Mesenchymal stem cell (in vitro differentiated cells and primary cell): ENCODE results near the gene KCTD11.

Experiments used
- DNase-seq: peaks from one replicate; pipeline ENCODE4 v3.0.0-alpha.2; 2013
- H2AFZ ChIP-seq: one replicate; pipeline ENCODE4 v1.6.1; 2013; ENCODE audit warnings: low read depth, mild to moderate bottlenecking, control low read depth, inconsistent platforms, low read length, moderate library complexity
- H2AK5ac ChIP-seq: 2 replicates; pipeline ENCODE4 v1.6.1; 2013; ENCODE audit warnings: low read length, moderate library complexity, mild to moderate bottlenecking, inconsistent platforms; ENCODE audit not compliant: severe bottlenecking
- H2BK120ac ChIP-seq: one replicate; pipeline ENCODE4 v1.6.1; 2013; ENCODE audit warnings: low read depth, mild to moderate bottlenecking, inconsistent platforms, low read length, moderate library complexity
- H2BK12ac ChIP-seq, 2 experiments: one replicate each; pipeline ENCODE4 v1.6.1; 2013; ENCODE audit warnings: inconsistent platforms in 2 of 2, low read length in 2 of 2, mild to moderate bottlenecking in 2 of 2, moderate library complexity in 2 of 2, control low read depth in 1 of 2
- H2BK15ac ChIP-seq: one replicate; pipeline ENCODE4 v1.6.1; 2013; ENCODE audit warnings: mild to moderate bottlenecking, low read depth, inconsistent platforms; ENCODE audit not compliant: poor library complexity, severe bottlenecking
- H2BK5ac ChIP-seq: 2 replicates; pipeline ENCODE4 v1.6.1; 2013; ENCODE audit warnings: low read depth, mild to moderate bottlenecking, low read length, control low read depth, inconsistent platforms; ENCODE audit not compliant: poor library complexity, severe bottlenecking
- H3K14ac ChIP-seq, 2 experiments: one replicate each; pipeline ENCODE4 v1.6.1; 2013; ENCODE audit warnings: inconsistent platforms in 2 of 2, low read length in 2 of 2, control low read depth in 1 of 2, mild to moderate bottlenecking in 1 of 2, moderate library complexity in 1 of 2
- H3K18ac ChIP-seq, 2 experiments: one replicate each; pipeline ENCODE4 v1.6.1; 2013; ENCODE audit warnings: inconsistent platforms in 2 of 2, low read length in 2 of 2, control low read depth in 1 of 2, low read depth in 1 of 2, mild to moderate bottlenecking in 1 of 2
- H3K23ac ChIP-seq, 2 experiments: one replicate each; pipeline ENCODE4 v1.6.1; 2013; ENCODE audit warnings: inconsistent platforms in 2 of 2, low read length in 2 of 2, mild to moderate bottlenecking in 2 of 2, moderate library complexity in 2 of 2, control low read depth in 1 of 2
- H3K27ac ChIP-seq: 2 replicates; pipeline ENCODE4 v1.5.1; 2013; ENCODE audit warnings: mild to moderate bottlenecking, moderate library complexity, low read length, control low read depth, inconsistent platforms; ENCODE audit not compliant: poor library complexity, severe bottlenecking
- H3K27me3 ChIP-seq, 2 experiments: 2 replicates each; pipeline versions ENCODE4 v1.6.1 to v1.7.0; 2013; ENCODE audit warnings: low read length in 2 of 2, mild to moderate bottlenecking in 2 of 2, moderate library complexity in 2 of 2, control low read depth in 1 of 2, inconsistent platforms in 1 of 2; ENCODE audit not compliant: control insufficient read depth in 1 of 2, insufficient read depth in 1 of 2
- H3K36me3 ChIP-seq, 2 experiments: 2 replicates each; pipeline versions ENCODE4 v1.6.1 to v1.7.0; 2013; ENCODE audit warnings: low read length in 2 of 2, control low read depth in 1 of 2, inconsistent platforms in 1 of 2, low read depth in 1 of 2, mild to moderate bottlenecking in 1 of 2; ENCODE audit not compliant: insufficient read depth in 2 of 2, control insufficient read depth in 1 of 2
- H3K4ac ChIP-seq, 2 experiments: one replicate each; pipeline ENCODE4 v1.6.1; 2013; ENCODE audit warnings: inconsistent platforms in 2 of 2, low read length in 2 of 2, mild to moderate bottlenecking in 2 of 2, moderate library complexity in 2 of 2, control low read depth in 1 of 2, low read depth in 1 of 2
- H3K4me1 ChIP-seq: 2 replicates; pipeline ENCODE4 v1.6.1; 2013; ENCODE audit warnings: low read depth, low read length, control low read depth; ENCODE audit not compliant: control insufficient read depth, insufficient read depth
- H3K4me2 ChIP-seq: 2 replicates; pipeline ENCODE4 v1.6.1; 2013; ENCODE audit warnings: low read length, mild to moderate bottlenecking, inconsistent platforms; ENCODE audit not compliant: poor library complexity, severe bottlenecking
- H3K4me3 ChIP-seq, 2 experiments: 2 replicates each; pipeline versions ENCODE4 v1.5.1 to v1.7.0; 2013; ENCODE audit warnings: low read length in 2 of 2, mild to moderate bottlenecking in 2 of 2, control low read depth in 1 of 2, low read depth in 1 of 2; ENCODE audit not compliant: insufficient read depth in 1 of 2
- H3K79me1 ChIP-seq: replicated peaks from 2 replicates; pipeline ENCODE4 v1.6.1; 2013; ENCODE audit warnings: mild to moderate bottlenecking, control low read depth, low read length, inconsistent platforms; ENCODE audit not compliant: poor library complexity, severe bottlenecking
- H3K9ac ChIP-seq: 2 replicates; pipeline ENCODE4 v1.7.0; 2013; ENCODE audit warnings: mild to moderate bottlenecking, low read length, moderate library complexity
- H3K9me3 ChIP-seq: 2 replicates; pipeline ENCODE4 v1.7.0; 2013; ENCODE audit warnings: mild to moderate bottlenecking, low read length; ENCODE audit not compliant: control insufficient read depth
- H4K8ac ChIP-seq: one replicate; pipeline ENCODE4 v1.6.1; 2013; ENCODE audit warnings: inconsistent platforms, mild to moderate bottlenecking, low read length, moderate library complexity
- H4K91ac ChIP-seq: one replicate; pipeline ENCODE4 v1.6.1; 2013; ENCODE audit warnings: mild to moderate bottlenecking, low read length, inconsistent platforms
- WGBS: methylation state at CpG from one replicate; pipeline ENCODE4 v1.1.7; 2013; ENCODE audit warnings: mixed read lengths; 5-methylcytosine and 5-hydroxymethylcytosine counted together

KCTD11 gene

GRCh38 chr17:7329374-7329996 lies 22.5 kb upstream of the KCTD11 start:
- Histone ChIP-seq H3K4me2 (peak overlapping the region; percentile 97), H2BK120ac (no peak overlapping the region), H3K9ac (peak overlapping the region; percentile 93), H3K79me1 (peaks cover 28% of the 10 kb centered on the region), H2AK5ac (no peak overlapping the region), H3K14ac (no peak overlapping the region), H3K27me3 (peaks cover under 1 to 1% of the 10 kb centered on the region in 2 experiments), H4K8ac (peak overlapping the region; percentile 64), H3K27ac (peak overlapping the region; percentile 88), H3K36me3 (peaks cover 22 to 26% of the 10 kb centered on the region in 2 experiments), H3K4me3 (peak overlapping the region; percentile 76 to 100), H3K9me3 (no peaks in the 10 kb centered on the region), H2BK12ac (peak overlapping the region in 1 of 2 experiments; percentile 75), H3K18ac (peak overlapping the region; percentile 64 to 91), H2BK5ac (peak overlapping the region; percentile 48), H3K23ac (no peak overlapping the region), H2BK15ac (peak overlapping the region; percentile 50), H3K4me1 (peaks cover 19% of the 10 kb centered on the region), H3K4ac (peak overlapping the region in 1 of 2 experiments; percentile 81), H4K91ac (peak overlapping the region; percentile 91), H2AFZ (peak overlapping the region; percentile 79)
- under 1% methylated on average over 43 of the region's 43 CpGs for WGBS
- peak; percentile 99 for DNase-seq

DNA sequence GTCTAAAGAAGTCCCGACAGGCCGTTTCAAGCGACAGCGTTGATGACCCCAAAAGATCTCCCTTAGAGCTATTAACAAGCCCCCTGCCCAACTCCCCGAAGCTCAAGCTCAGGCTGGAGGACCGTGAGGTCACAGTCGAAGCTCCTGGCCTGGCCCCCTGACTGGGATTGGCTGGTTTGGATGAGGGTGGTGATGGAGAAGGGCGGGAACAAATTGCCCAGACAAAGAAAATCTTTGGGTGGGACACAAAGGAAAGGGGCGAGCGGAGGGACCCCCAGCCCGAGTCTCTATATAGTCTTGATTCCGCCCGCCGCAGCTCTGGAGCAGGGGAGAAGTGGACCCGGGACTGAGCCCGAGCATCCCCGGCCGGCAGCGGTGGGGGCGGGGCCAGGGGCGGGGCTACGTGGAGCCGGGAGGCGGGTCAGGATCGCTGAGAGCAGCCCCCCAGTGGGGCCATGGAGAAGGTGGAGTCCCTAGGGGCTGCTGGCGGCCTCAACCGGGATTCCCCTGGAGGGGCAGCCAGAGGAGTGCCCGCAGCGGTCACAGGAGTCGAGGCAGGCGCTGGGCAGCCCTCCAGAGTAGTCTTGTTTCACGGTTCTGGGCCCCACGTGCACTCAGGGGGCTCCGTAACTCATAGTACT lies 21.8 kb upstream of the KCTD11 start:
- Histone ChIP-seq H3K27me3 (peaks cover 6 to 8% of the 10 kb centered on the region in 2 experiments), H3K4ac (peak overlapping the region; percentile 15 to 76), H3K9me3 (no peaks in the 10 kb centered on the region), H4K8ac (peak overlapping the region; percentile 64), H3K27ac (peak overlapping the region; percentile 88), H3K9ac (peak overlapping the region; percentile 93), H4K91ac (peak overlapping the region; percentile 25), H3K4me3 (peak overlapping the region; percentile 76 to 100), H2BK5ac (no peak overlapping the region), H3K18ac (peak overlapping the region; percentile 46 to 64), H3K4me1 (peaks cover 19% of the 10 kb centered on the region), H2BK12ac (peak overlapping the region in 1 of 2 experiments; percentile 57), H3K4me2 (peak overlapping the region; percentile 97), H3K14ac (no peak overlapping the region), H3K79me1 (peaks cover 24% of the 10 kb centered on the region), H2AK5ac (no peak overlapping the region), H3K23ac (no peak overlapping the region), H2BK120ac (no peak overlapping the region), H3K36me3 (peaks cover 17 to 20% of the 10 kb centered on the region in 2 experiments), H2BK15ac (peak overlapping the region; percentile 26), H2AFZ (peak overlapping the region; percentile 79)
- DNase-seq: peak; percentile 93
- 5% methylated on average over 34 of the region's 34 CpGs for WGBS

DNA sequence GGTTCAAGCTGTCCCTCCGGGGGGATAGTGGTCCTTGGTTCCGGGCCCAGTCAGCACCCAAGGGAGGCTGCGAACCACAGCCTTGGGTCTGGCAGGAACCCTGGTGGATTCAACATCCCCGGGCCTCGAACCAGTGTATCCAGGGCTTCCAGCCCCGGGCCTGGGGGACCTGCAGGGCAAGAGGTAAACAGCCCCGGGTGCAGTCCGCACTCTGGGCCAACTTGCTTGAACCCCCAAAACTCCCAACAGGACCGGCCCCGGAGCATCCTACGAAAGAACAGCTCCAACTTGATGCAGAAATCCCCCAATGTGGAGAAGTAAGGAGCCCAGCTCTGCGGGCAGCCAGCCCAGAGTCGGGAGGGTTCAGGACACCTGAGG lies 21.3 kb upstream of the KCTD11 start:
- peak overlapping the region in 1 of 2 experiments; percentile 57 for H2BK12ac ChIP-seq
- H3K36me3 ChIP-seq: peaks cover 12 to 15% of the 10 kb centered on the region in 2 experiments
- no peak overlapping the region for H2BK120ac ChIP-seq
- peak overlapping the region; percentile 93 for H3K9ac ChIP-seq
- H3K4me2 ChIP-seq: peak overlapping the region; percentile 97
- peak overlapping the region; percentile 65 for H4K91ac ChIP-seq
- H3K23ac ChIP-seq: no peak overlapping the region
- H3K27ac ChIP-seq: peak overlapping the region; percentile 6
- peak overlapping the region in 1 of 2 experiments; percentile 46 for H3K18ac ChIP-seq
- H3K9me3 ChIP-seq: no peaks in the 10 kb centered on the region
- H2BK5ac ChIP-seq: no peak overlapping the region
- peak overlapping the region; percentile 15 to 76 for H3K4ac ChIP-seq
- no peak overlapping the region for H2AK5ac ChIP-seq
- H3K4me1 ChIP-seq: peaks cover 19% of the 10 kb centered on the region
- WGBS: 90% methylated on average over 13 of the region's 13 CpGs
- H3K4me3 ChIP-seq: peak overlapping the region in 1 of 2 experiments; percentile 100
- peaks cover 22% of the 10 kb centered on the region for H3K79me1 ChIP-seq
- peak overlapping the region; percentile 48 for H2AFZ ChIP-seq
- peak overlapping the region; percentile 54 for H4K8ac ChIP-seq
- peak overlapping the region; percentile 26 for H2BK15ac ChIP-seq
- no peak for DNase-seq
- H3K14ac ChIP-seq: no peak overlapping the region
- H3K27me3 ChIP-seq: peaks cover 9 to 13% of the 10 kb centered on the region in 2 experiments

DNA sequence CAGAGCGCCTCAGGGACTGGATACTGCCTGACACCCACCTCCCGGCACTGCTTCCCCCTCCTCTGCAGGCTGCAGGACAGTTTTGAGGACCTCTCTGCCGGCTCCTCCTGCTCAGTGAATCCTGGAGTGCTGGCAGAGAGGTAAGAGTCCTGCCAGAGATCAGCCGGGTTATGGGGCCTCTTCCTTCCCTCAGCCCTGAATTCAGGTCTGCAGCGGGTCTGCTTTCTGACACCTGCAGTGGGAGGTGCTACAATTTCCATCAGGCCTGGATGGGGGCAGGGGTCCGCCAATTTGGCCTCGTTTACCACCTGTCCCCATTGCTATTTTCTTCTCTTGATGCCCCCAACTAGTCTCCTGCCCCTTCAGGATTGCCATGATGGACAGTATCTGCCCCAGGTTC lies 19.9 kb upstream of the KCTD11 start:
- no peak overlapping the region for H4K91ac ChIP-seq
- H3K4me3 ChIP-seq: no peak overlapping the region
- no peak overlapping the region for H3K14ac ChIP-seq
- H3K4me1 ChIP-seq: peaks cover 17% of the 10 kb centered on the region
- no peak overlapping the region for H2BK15ac ChIP-seq
- peaks cover 10% of the 10 kb centered on the region for H3K79me1 ChIP-seq
- H3K18ac ChIP-seq: no peak overlapping the region
- H3K4me2 ChIP-seq: no peak overlapping the region
- peaks cover 9 to 27% of the 10 kb centered on the region in 2 experiments for H3K27me3 ChIP-seq
- no peak overlapping the region for H4K8ac ChIP-seq
- no peak overlapping the region for H2AK5ac ChIP-seq
- no peak overlapping the region for H3K27ac ChIP-seq
- no peak overlapping the region for H3K9ac ChIP-seq
- WGBS: 70% methylated on average over 7 of the region's 7 CpGs
- no peaks in the 10 kb centered on the region for H3K9me3 ChIP-seq
- H3K23ac ChIP-seq: no peak overlapping the region
- H2BK12ac ChIP-seq: no peak overlapping the region
- no peak for DNase-seq
- H2AFZ ChIP-seq: no peak overlapping the region
- peaks cover 0 to 1% of the 10 kb centered on the region in 2 experiments for H3K36me3 ChIP-seq
- H2BK120ac ChIP-seq: no peak overlapping the region
- H3K4ac ChIP-seq: no peak overlapping the region
- H2BK5ac ChIP-seq: no peak overlapping the region
